IMR-90 (cell line): ENCODE results near the gene COL19A1.

Experiments used
- BHLHE40 ChIP-seq: fragments of 150-350 bp; IDR thresholded peaks from 2 replicates; pipeline ENCODE4 v1.6.1; 2016; ENCODE audit warnings: mild to moderate bottlenecking, low read depth, low read length
- CEBPB ChIP-seq: IDR thresholded peaks from 2 replicates; pipeline ENCODE4 v1.6.1; 2012; ENCODE audit warnings: low read depth, low read length, improper control_type of control experiment
- CHD1 ChIP-seq: IDR thresholded peaks from 2 replicates; pipeline ENCODE4 v1.6.1; 2012; ENCODE audit warnings: low read depth, low read length, improper control_type of control experiment
- MAZ ChIP-seq: IDR thresholded peaks from 2 replicates; pipeline ENCODE4 v1.6.1; 2012; ENCODE audit warnings: low read depth, mild to moderate bottlenecking, low read length, improper control_type of control experiment, moderate library complexity, borderline replicate concordance
- NFE2L2 ChIP-seq: fragments of 150-350 bp; IDR thresholded peaks from 2 replicates; pipeline ENCODE4 v1.6.1; 2016; ENCODE audit warnings: low read depth, mild to moderate bottlenecking, low read length
- POLR2A ChIP-seq: IDR thresholded peaks from 2 replicates; pipeline ENCODE4 v1.6.1; 2012; ENCODE audit warnings: mild to moderate bottlenecking, low read depth, low read length
- RCOR1 ChIP-seq: IDR thresholded peaks from 2 replicates; pipeline ENCODE4 v1.6.1; 2012; ENCODE audit warnings: mild to moderate bottlenecking, low read length, improper control_type of control experiment; ENCODE audit not compliant: insufficient replicate concordance
- RFX5 ChIP-seq: IDR thresholded peaks from 2 replicates; pipeline ENCODE4 v1.8.0; 2012; ENCODE audit warnings: low read depth, mild to moderate bottlenecking, low read length, moderate library complexity
- TF ChIP-seq, protein P1 (sequence below): fragments of 150-350 bp; IDR thresholded peaks from 2 replicates; pipeline ENCODE4 v1.6.1; 2017; ENCODE audit warnings: mild to moderate bottlenecking, antibody characterized with exemption, low read length, low read depth
- TF ChIP-seq, protein P2 (sequence below): conservative IDR thresholded peaks from 2 replicates; pipeline ENCODE4 v1.5.1; 2012; ENCODE audit warnings: mild to moderate bottlenecking, low read depth, low read length, improper control_type of control experiment

DNA sequence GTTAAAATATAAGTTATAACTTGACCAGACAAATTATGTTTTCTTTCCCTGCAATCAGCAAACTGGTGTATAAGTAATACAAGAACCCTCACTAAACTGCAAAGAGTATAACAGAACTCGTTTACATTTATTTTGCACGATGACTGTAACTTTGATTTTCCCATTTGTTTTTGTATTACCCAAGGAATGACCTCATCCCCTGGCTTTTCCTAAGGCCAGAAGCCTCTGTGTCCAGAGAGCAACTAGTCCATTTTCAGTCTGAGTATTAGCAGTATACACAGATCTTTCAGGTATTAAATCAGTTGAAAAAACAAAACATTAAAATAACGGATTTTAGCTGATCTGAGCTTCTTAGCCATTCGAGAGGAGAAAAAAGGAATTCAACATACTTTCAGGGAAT lies 17.2 kb downstream of the COL19A1 start:
- TF ChIP-seq, protein P1, sequence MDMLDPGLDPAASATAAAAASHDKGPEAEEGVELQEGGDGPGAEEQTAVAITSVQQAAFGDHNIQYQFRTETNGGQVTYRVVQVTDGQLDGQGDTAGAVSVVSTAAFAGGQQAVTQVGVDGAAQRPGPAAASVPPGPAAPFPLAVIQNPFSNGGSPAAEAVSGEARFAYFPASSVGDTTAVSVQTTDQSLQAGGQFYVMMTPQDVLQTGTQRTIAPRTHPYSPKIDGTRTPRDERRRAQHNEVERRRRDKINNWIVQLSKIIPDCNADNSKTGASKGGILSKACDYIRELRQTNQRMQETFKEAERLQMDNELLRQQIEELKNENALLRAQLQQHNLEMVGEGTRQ = no peak
- TF ChIP-seq, protein P2, sequence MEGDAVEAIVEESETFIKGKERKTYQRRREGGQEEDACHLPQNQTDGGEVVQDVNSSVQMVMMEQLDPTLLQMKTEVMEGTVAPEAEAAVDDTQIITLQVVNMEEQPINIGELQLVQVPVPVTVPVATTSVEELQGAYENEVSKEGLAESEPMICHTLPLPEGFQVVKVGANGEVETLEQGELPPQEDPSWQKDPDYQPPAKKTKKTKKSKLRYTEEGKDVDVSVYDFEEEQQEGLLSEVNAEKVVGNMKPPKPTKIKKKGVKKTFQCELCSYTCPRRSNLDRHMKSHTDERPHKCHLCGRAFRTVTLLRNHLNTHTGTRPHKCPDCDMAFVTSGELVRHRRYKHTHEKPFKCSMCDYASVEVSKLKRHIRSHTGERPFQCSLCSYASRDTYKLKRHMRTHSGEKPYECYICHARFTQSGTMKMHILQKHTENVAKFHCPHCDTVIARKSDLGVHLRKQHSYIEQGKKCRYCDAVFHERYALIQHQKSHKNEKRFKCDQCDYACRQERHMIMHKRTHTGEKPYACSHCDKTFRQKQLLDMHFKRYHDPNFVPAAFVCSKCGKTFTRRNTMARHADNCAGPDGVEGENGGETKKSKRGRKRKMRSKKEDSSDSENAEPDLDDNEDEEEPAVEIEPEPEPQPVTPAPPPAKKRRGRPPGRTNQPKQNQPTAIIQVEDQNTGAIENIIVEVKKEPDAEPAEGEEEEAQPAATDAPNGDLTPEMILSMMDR = no peak
- no peak for TF ChIP-seq POLR2A
- no peak for TF ChIP-seq NFE2L2
- no peak for TF ChIP-seq CHD1
- TF ChIP-seq RCOR1 = no peak
- no peak for TF ChIP-seq RFX5
- no peak for TF ChIP-seq MAZ
- TF ChIP-seq BHLHE40 = no peak
- no peak for TF ChIP-seq CEBPB
